ENCODE measurements around the gene CD93.

CD93 gene

GRCh38 chr20:23130622-23131140, 44.6 kb upstream of the CD93 start:
- TF ChIP-seq CREB1 (IDR thresholded peaks at IDR 0.05; ENCODE audit: low read depth) (no peak), NFIC (IDR thresholded peaks at IDR 0.05) (no peak), REST (IDR thresholded peaks at IDR 0.05; ENCODE audit: low read depth) (no peak), YY1 (IDR thresholded peaks at IDR 0.05; ENCODE audit: low read depth) (no peak), FOXM1 (IDR thresholded peaks at IDR 0.05; ENCODE audit: borderline replicate concordance, low read depth) (no peak), ZBTB7A (IDR thresholded peaks at IDR 0.05; ENCODE audit: low read depth) (no peak), TCF12 (IDR thresholded peaks at IDR 0.05; ENCODE audit: low read depth) (no peak), EP300 (IDR thresholded peaks at IDR 0.05; ENCODE audit: borderline replicate concordance) (no peak), MAX (IDR thresholded peaks at IDR 0.05) (no peak), RAD21 (IDR thresholded peaks at IDR 0.05; ENCODE audit: low read depth) (no peak), TEAD4 (IDR thresholded peaks at IDR 0.05) (no peak), USF1 (IDR thresholded peaks at IDR 0.05) (no peak), EGR1 (IDR thresholded peaks at IDR 0.05) (no peak), CEBPB (IDR thresholded peaks at IDR 0.05) (no peak), TAF1 (IDR thresholded peaks at IDR 0.05; ENCODE audit: low read depth) (no peak)

- TF ChIP-seq NFIC (IDR thresholded peaks at IDR 0.05) (no peak), RAD21 (IDR thresholded peaks at IDR 0.05; ENCODE audit: low read depth) (no peak), CREB1 (IDR thresholded peaks at IDR 0.05; ENCODE audit: low read depth) (no peak), ZBTB7A (IDR thresholded peaks at IDR 0.05; ENCODE audit: low read depth) (no peak), MAX (IDR thresholded peaks at IDR 0.05) (no peak), CEBPB (IDR thresholded peaks at IDR 0.05) (no peak), TCF12 (IDR thresholded peaks at IDR 0.05; ENCODE audit: low read depth) (no peak), TEAD4 (IDR thresholded peaks at IDR 0.05) (no peak), USF1 (IDR thresholded peaks at IDR 0.05) (no peak), FOXM1 (IDR thresholded peaks at IDR 0.05; ENCODE audit: borderline replicate concordance, low read depth) (no peak), EGR1 (IDR thresholded peaks at IDR 0.05) (no peak), REST (IDR thresholded peaks at IDR 0.05; ENCODE audit: low read depth) (no peak), EP300 (IDR thresholded peaks at IDR 0.05; ENCODE audit: borderline replicate concordance) (no peak), YY1 (IDR thresholded peaks at IDR 0.05; ENCODE audit: low read depth) (no peak), TAF1 (IDR thresholded peaks at IDR 0.05; ENCODE audit: low read depth) (no peak)
Observed at GRCh38 chr20:23129891-23130621, 43.9 kb upstream of the CD93 start.

GRCh38 chr20:23129266-23129665, 43.1 kb upstream of the CD93 start:
- TF ChIP-seq TCF12 (IDR thresholded peaks at IDR 0.05; ENCODE audit: low read depth) (no peak), YY1 (IDR thresholded peaks at IDR 0.05; ENCODE audit: low read depth) (no peak), ZBTB7A (IDR thresholded peaks at IDR 0.05; ENCODE audit: low read depth) (no peak), EP300 (IDR thresholded peaks at IDR 0.05; ENCODE audit: borderline replicate concordance) (no peak), REST (IDR thresholded peaks at IDR 0.05; ENCODE audit: low read depth) (no peak), NFIC (IDR thresholded peaks at IDR 0.05) (no peak), TEAD4 (IDR thresholded peaks at IDR 0.05) (no peak), RAD21 (IDR thresholded peaks at IDR 0.05; ENCODE audit: low read depth) (no peak), FOXM1 (IDR thresholded peaks at IDR 0.05; ENCODE audit: borderline replicate concordance, low read depth) (no peak), MAX (IDR thresholded peaks at IDR 0.05) (no peak), CEBPB (IDR thresholded peaks at IDR 0.05) (no peak), CREB1 (IDR thresholded peaks at IDR 0.05; ENCODE audit: low read depth) (no peak), EGR1 (IDR thresholded peaks at IDR 0.05) (no peak), TAF1 (IDR thresholded peaks at IDR 0.05; ENCODE audit: low read depth) (no peak), USF1 (IDR thresholded peaks at IDR 0.05) (no peak)
